Hepatocyte (in vitro differentiated cells): ENCODE data around the gene MACF1.

ENCODE experiments used
- CTCF ChIP-seq: fragments of 200-600 bp; sonication (generic); IDR thresholded peaks from 2 replicates; pipeline ENCODE4 v1.5.1; 2016; ENCODE audit warnings: antibody characterized with exemption, mild to moderate bottlenecking; ENCODE audit not compliant: poor library complexity
- EZH2phosphoT487 ChIP-seq: fragments of 200-600 bp; sonication (generic); IDR thresholded peaks from one replicate; pipeline ENCODE4 v1.6.1; 2018; ENCODE audit warnings: antibody characterized with exemption, mild to moderate bottlenecking, low read depth, moderate library complexity; ENCODE audit not compliant: unreplicated experiment, severe bottlenecking

DNA sequence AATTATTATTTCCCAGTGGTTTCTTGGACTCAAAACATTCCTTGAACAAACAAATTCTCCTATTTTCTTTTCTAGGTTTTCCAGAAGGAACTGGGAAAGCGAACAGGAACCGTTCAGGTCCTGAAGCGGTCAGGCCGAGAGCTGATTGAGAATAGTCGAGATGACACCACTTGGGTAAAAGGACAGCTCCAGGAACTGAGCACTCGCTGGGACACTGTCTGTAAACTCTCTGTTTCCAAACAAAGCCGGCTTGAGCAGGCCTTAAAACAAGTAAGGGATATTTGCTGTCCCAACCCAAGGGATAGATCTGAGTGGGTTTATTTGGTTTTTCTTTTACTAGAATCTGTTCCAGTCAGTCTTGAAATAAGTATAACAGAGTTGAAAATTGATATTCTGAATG, 247.6 kb downstream of the MACF1 start:
- TF ChIP-seq CTCF = no peak
- TF ChIP-seq EZH2phosphoT487 = no peak
